ENCODE data around the gene ZNF189.

- TF ChIP-seq CTCF (IDR thresholded peaks at IDR 0.05; ENCODE audit: low read depth, low read length) = no peak
- TF ChIP-seq POLR2A (IDR thresholded peaks at IDR 0.05; ENCODE audit: extremely low read depth, insufficient read length) = no peak
- no peak for TF ChIP-seq MAX (IDR thresholded peaks at IDR 0.05; ENCODE audit: low read depth, low read length)
- no peak for TF ChIP-seq MYC (IDR thresholded peaks at IDR 0.05; ENCODE audit: low read depth, low read length)
These were observed 38.0 kb upstream of the ZNF189 start for GRCh38 chr9:101360647-101361046.
